ENCODE measurements around the gene TMEM132C.

DNA sequence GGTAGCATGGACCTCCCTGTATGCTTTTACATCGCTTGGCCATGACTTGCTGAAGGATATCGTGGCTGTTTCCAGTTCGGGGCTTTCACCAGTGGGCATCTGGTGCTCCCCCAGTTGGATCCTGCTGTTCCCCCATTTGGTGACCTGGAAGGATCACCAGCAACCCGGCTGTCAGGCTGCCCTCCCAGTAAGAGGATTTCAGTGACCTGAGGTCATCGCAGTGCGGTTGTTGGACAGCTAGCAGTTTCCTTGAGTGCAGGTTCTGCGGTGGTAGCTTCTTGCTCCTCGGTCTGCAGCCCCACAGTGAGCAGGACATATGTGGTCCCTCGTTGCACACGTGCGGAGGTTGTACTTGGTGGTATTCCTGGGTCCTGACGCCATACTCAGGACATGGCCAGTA is 58.7 kb downstream of the TMEM132C start:
- no peak for TF ChIP-seq KMT2A (CRISPR knock-in tag; IDR thresholded peaks at IDR 0.05)
- TF ChIP-seq, protein P1, sequence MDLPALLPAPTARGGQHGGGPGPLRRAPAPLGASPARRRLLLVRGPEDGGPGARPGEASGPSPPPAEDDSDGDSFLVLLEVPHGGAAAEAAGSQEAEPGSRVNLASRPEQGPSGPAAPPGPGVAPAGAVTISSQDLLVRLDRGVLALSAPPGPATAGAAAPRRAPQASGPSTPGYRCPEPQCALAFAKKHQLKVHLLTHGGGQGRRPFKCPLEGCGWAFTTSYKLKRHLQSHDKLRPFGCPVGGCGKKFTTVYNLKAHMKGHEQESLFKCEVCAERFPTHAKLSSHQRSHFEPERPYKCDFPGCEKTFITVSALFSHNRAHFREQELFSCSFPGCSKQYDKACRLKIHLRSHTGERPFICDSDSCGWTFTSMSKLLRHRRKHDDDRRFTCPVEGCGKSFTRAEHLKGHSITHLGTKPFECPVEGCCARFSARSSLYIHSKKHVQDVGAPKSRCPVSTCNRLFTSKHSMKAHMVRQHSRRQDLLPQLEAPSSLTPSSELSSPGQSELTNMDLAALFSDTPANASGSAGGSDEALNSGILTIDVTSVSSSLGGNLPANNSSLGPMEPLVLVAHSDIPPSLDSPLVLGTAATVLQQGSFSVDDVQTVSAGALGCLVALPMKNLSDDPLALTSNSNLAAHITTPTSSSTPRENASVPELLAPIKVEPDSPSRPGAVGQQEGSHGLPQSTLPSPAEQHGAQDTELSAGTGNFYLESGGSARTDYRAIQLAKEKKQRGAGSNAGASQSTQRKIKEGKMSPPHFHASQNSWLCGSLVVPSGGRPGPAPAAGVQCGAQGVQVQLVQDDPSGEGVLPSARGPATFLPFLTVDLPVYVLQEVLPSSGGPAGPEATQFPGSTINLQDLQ (CRISPR knock-in tag; IDR thresholded peaks at IDR 0.05): no peak
- TF ChIP-seq, protein P2, sequence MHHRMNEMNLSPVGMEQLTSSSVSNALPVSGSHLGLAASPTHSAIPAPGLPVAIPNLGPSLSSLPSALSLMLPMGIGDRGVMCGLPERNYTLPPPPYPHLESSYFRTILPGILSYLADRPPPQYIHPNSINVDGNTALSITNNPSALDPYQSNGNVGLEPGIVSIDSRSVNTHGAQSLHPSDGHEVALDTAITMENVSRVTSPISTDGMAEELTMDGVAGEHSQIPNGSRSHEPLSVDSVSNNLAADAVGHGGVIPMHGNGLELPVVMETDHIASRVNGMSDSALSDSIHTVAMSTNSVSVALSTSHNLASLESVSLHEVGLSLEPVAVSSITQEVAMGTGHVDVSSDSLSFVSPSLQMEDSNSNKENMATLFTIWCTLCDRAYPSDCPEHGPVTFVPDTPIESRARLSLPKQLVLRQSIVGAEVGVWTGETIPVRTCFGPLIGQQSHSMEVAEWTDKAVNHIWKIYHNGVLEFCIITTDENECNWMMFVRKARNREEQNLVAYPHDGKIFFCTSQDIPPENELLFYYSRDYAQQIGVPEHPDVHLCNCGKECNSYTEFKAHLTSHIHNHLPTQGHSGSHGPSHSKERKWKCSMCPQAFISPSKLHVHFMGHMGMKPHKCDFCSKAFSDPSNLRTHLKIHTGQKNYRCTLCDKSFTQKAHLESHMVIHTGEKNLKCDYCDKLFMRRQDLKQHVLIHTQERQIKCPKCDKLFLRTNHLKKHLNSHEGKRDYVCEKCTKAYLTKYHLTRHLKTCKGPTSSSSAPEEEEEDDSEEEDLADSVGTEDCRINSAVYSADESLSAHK (CRISPR knock-in tag; IDR thresholded peaks at IDR 0.05; ENCODE audit: borderline replicate concordance): no peak
- TF ChIP-seq, protein P3, sequence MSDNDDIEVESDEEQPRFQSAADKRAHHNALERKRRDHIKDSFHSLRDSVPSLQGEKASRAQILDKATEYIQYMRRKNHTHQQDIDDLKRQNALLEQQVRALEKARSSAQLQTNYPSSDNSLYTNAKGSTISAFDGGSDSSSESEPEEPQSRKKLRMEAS (IDR thresholded peaks at IDR 0.05): no peak
- TF ChIP-seq ZNF501 (CRISPR knock-in tag; IDR thresholded peaks at IDR 0.05): no peak
- no peak for TF ChIP-seq SIN3A (IDR thresholded peaks at IDR 0.05; ENCODE audit: borderline replicate concordance, low read depth, low read length)
- TF ChIP-seq, protein P4, sequence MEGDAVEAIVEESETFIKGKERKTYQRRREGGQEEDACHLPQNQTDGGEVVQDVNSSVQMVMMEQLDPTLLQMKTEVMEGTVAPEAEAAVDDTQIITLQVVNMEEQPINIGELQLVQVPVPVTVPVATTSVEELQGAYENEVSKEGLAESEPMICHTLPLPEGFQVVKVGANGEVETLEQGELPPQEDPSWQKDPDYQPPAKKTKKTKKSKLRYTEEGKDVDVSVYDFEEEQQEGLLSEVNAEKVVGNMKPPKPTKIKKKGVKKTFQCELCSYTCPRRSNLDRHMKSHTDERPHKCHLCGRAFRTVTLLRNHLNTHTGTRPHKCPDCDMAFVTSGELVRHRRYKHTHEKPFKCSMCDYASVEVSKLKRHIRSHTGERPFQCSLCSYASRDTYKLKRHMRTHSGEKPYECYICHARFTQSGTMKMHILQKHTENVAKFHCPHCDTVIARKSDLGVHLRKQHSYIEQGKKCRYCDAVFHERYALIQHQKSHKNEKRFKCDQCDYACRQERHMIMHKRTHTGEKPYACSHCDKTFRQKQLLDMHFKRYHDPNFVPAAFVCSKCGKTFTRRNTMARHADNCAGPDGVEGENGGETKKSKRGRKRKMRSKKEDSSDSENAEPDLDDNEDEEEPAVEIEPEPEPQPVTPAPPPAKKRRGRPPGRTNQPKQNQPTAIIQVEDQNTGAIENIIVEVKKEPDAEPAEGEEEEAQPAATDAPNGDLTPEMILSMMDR (CRISPR knock-in tag; IDR thresholded peaks at IDR 0.05): no peak
- TF ChIP-seq ZNF354B (CRISPR knock-in tag; IDR thresholded peaks at IDR 0.05): no peak
- no peak for TF ChIP-seq ZEB1 (IDR thresholded peaks at IDR 0.05; ENCODE audit: insufficient replicate concordance, low read depth)
- no peak for TF ChIP-seq TAF1 (CRISPR knock-in tag; IDR thresholded peaks at IDR 0.05)
- no peak for TF ChIP-seq KLF16 (CRISPR knock-in tag; IDR thresholded peaks at IDR 0.05)
- TF ChIP-seq KLF13 (CRISPR knock-in tag; IDR thresholded peaks at IDR 0.05): no peak
- TF ChIP-seq ZNF629 (CRISPR knock-in tag; conservative IDR thresholded peaks at IDR 0.05): no peak
